NCI-H345 treated with DMSO at 0.1 percent for 48 hours (cell line): ENCODE data around the gene RAPH1.

Experiments
- DNase-seq: peaks from one replicate; lab custom pipeline; 2025; ENCODE audit not compliant: unreplicated experiment; lab: John Stamatoyannopoulos, UW

The RAPH1 gene

DNA sequence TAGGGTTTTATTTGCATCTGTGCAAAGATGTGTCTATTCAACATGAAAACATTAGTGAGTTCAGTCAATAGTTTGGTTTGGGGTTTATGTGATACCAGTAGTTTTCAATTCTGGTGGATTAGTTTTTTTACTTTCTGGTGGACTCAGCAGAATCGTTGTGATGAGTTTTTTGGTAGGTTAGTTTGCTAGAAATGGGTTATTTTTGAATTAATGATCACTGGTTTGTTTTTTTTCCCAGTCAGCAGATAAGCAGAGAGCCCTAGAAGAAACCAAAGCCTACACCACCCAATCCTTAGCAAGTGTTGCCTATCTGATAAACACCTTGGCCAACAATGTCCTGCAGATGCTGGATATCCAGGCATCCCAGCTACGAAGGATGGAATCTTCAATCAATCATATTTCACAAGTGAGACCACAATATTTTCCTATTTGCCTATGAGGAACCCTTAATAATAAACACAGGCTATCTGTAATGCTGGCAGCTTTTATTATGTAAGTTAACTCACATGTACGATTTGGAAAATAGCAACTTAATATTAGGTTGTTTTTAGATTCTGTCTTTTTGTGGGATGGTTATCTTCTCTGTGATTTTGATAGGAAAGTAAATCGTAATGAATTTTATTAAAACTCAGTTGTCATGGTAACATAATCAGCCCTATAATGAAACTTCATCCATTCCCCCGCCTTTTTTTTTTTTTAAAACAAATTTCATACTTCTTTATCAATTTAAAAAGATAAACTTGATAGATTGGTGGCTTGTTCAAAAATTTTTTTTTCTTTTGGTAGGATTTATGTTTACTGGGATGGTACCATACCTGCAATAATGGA is 168.2 kb downstream of the RAPH1 start:
- no peak for DNase-seq

DNA sequence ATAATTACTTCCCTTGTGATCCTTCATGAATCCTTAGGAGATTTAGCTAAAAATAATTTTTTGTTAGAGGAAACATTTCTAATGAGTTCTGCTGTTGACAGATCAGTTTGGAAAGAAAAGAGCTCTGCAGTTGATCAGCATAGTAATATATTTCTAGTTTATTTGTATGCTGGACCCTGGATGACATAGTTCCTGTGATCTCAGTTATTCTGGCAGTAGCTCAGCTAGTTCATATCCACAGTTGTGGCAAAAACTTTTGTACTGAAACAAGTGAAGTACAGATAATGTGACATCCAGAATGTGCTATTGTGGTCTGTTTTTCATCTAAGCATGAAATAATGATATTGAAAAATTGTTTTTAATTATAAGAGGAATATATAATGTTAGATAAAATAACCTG is 173.2 kb downstream of the RAPH1 start:
- DNase-seq: no peak

DNA sequence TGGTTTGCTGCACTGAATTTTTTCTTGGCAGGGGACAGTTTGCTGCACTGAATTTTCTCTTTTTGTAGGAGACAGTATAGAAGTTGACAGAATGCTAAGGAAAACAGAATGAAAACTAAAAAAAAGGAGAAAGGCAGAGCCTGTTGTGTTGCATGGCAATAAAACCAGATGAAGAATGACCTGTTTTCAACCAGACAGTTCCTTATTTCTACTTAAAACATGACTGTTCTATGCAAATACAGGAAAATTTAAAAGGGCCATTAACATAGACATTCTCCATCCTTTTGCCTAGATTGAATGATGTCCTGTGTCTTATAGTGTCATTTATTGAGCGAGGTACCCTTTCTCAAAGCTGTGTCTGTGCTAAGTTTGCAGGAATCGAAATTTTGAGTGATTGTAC is 173.6 kb downstream of the RAPH1 start:
- DNase-seq: no peak

DNA sequence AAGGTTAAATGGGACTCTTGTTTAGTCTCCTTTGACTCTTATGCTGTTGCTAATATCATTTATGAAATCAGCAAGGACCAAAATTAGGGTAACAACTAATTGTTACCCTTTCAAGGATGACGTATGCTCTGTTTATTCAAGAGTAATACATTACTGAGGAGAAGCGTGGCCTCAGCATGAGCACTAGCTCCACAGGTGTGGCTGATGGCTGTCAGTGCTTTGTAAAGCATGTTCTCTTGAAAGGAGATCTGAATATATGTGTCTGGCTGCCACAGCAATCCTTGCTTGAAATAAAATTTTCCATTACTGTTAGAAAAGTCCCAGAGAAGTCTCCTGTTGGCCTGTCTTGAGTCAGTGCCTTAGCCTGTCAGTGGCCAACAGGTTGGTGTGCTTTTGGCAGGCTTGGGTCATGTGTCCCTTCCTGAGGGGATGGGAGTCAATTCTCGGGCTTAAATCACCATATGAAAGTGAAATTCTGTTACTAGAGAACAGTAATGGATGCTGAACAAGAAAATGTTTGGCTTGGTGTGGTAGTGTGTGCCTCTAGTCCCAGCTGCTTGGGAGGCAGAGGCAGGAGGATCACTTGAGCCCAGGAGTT is 174.2 kb downstream of the RAPH1 start:
- DNase-seq: no peak

DNA sequence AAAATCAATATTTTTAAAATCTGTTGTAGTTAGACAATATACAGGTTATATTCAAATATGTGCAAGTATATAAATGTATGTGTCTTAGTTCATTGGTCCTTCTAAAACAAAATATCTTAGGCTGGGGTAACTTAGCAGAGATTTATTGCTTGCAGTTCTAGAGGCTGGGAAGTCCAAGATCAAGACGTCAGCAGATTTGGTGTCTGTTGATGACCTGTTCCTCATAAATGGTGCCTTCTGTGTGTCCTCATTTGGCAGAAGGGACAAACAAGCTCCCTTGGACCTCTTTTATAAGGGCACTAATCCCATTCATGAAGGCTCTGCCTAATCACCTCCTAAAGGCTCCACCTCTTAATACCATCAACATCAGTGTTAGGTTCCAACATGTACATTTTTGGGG is 175.7 kb downstream of the RAPH1 start:
- DNase-seq: no peak

DNA sequence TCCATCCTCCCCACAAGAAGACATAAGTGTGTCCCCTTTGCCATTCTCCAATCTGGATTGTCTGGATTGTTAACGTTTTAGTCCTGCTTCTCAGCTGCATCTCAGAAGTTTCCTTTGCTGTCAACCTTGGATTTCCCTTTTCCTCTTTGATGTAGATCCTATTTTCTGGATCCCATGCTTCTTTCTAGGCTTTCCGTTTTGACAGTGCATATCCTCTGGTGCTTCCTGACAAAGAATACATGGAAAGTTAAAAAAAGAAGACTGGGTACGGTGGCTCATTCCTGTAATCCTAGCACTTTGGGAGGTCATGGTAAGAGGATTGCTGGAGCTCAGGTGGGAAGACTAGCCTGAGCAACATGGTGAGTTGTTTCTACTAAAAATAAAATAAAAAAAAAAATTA is 180.1 kb downstream of the RAPH1 start:
- DNase-seq: no peak

DNA sequence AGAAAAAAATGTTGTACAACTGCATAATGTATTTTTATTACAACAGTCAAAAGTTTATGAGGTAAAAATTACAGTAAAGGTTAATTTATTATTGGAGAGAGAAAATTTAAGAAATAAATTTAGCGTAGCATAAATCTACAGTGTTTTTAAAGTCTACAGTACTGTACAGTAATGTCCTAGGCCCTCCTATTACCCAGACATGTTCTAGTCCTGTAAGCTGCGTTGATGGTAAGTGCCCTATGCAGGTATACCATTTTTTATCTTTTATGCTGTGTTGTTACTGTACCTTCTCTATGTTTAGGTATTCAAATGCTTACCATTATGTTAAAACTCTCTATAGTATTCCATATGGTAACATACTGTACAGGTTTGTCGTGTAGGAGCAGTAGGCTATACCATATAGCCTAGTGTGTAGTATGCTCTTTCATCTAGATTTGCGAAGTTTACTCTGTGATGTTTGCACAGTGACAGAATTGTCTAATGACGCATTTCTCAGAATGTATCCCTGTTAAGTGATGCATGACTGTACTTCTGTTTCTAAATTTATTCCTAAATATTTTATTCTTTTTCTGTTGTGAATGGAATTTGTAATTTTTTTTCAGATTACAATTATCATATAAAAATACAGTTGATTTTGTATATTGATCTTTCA is 182.4 kb downstream of the RAPH1 start:
- no peak for DNase-seq

DNA sequence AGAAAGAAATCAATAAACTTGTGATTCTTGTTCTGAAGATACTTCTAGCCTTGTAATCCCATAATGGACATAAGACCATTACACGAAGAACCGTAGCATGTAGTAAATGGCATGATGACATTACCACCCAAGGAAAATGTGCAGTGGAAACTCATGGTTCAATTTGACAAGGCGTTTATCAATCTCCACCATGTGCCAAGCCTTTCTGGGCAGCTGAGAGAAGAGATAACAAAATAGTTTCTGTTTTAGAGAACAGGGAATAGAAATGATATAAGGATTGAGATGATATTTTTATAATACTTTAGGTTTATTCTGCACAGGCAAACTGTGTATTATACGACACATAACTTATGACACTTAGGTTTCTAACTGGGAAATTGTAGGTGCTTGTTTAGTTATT is 187.7 kb downstream of the RAPH1 start:
- no peak for DNase-seq

DNA sequence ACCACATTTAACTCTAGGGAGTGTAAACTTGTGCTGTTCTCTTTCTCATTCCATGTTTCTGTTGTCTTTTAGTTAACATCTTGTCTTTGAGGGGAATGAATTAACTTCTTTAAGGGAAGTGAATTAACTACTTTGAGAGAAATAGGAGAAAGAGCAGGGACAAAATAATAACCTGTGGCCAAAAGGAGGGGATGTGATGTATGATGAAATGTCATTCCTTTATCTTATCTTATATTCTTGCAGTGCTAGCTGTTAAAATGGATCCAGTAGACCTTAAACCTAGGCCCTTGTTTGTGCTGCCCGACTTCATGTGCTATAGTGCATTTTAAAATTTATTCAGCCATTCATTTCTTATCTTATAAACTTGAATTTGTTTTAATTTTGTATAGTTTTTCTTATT is 188.5 kb downstream of the RAPH1 start:
- DNase-seq: no peak

DNA sequence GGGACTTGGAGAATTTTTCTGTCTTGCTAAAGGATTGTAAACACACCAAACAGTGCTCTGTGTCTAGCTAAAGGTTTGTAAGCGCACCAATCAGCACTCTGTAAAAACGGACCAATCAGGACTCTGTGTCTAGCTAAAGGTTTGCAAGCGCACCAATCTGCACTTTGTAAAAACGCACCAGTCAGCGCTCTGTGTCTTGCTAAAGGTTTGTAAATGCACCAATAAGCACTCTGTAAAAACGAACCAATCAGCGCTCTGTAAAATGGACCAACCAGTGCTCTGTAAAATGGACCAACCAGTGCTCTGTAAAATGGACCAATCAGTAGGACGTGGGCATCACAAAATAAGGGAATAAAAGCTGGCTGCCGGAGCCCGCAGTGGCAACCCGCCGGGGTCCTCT is 190.4 kb downstream of the RAPH1 start:
- no peak for DNase-seq
